H1 (cell line): ENCODE measurements around the gene LANCL2. TPM values are rescaled to one million over a fixed set of nuclear protein-coding genes. Genes with fewer than 3 reads are reported as not detected.

Source experiments
- CTCF ChIA-PET: fragments of 300-600 bp; sonication (Branson Sonifier 250); formaldehyde crosslinking; loops from one replicate; lab custom pipeline; 2021; ENCODE audit not compliant: partially characterized antibody; lab: Charles Lee
- POLR2A ChIA-PET: fragments of 300-600 bp; sonication (Branson Sonifier 250); formaldehyde crosslinking; loops from one replicate; lab custom pipeline; 2021; ENCODE audit warnings: inconsistent platforms; ENCODE audit not compliant: partially characterized antibody; lab: Charles Lee
- DNase-seq, 2 experiments: peaks; one replicate each; pipeline versions ENCODE4 v3.0.0 to v3.0.0-alpha.2; 2010 to 2022; ENCODE audit warnings: low spot score in 2 of 2, low read depth in 1 of 2, mixed read lengths in 1 of 2
- FAIRE-seq: peaks from 2 replicates; lab custom pipeline; 2011; peaks lifted over from hg19 to GRCh38; lab: Jason Lieb, UNC
- H2AFZ ChIP-seq: 2 replicates; pipeline ENCODE4 v1.8.1; 2012; ENCODE audit warnings: low read length, inconsistent platforms
- H2AK5ac ChIP-seq: 2 replicates; pipeline ENCODE4 v1.6.1; 2013; ENCODE audit warnings: low read depth, low read length
- H2BK120ac ChIP-seq: replicated peaks from 2 replicates; pipeline ENCODE3; 2013; ENCODE audit warnings: low read depth, low read length, inconsistent platforms
- H2BK12ac ChIP-seq: 2 replicates; pipeline ENCODE4 v1.6.1; 2013; ENCODE audit warnings: low read depth, low read length
- H2BK15ac ChIP-seq: 2 replicates; pipeline ENCODE4 v1.6.1; 2013; ENCODE audit warnings: low read length
- H2BK20ac ChIP-seq: 2 replicates; pipeline ENCODE4 v1.6.1; 2013; ENCODE audit warnings: low read length
- H2BK5ac ChIP-seq: 2 replicates; pipeline ENCODE4 v1.6.1; 2013; ENCODE audit warnings: low read depth, low read length
- H3K14ac ChIP-seq: 2 replicates; pipeline ENCODE4 v1.6.1; 2013; ENCODE audit warnings: inconsistent platforms; ENCODE audit not compliant: insufficient read length
- H3K18ac ChIP-seq: 2 replicates; pipeline ENCODE4 v1.6.1; 2013; ENCODE audit warnings: low read length; ENCODE audit errors: extremely low read depth
- H3K23ac ChIP-seq: 2 replicates; pipeline ENCODE4 v1.6.1; 2013; ENCODE audit warnings: inconsistent platforms; ENCODE audit not compliant: insufficient read length
- H3K23me2 ChIP-seq: 2 replicates; pipeline ENCODE4 v1.6.1; 2013; ENCODE audit warnings: low read depth, low read length
- H3K27ac ChIP-seq: 2 replicates; pipeline ENCODE4 v1.6.1; 2011; ENCODE audit warnings: low read depth, low read length, inconsistent platforms
- H3K27me3 ChIP-seq, 4 experiments: replicated peaks in 1 of 4; 1 replicate in 1 of 4; 2 replicates in 3 of 4; pipeline versions ENCODE4 v1.6.1 to v1.8.1; 2011 to 2013; ENCODE audit warnings: low read length in 3 of 4, mild to moderate bottlenecking in 3 of 4, inconsistent platforms in 2 of 4, mixed read lengths in 2 of 4, moderate library complexity in 1 of 4; ENCODE audit not compliant: control insufficient read depth in 3 of 4, insufficient read depth in 3 of 4; ENCODE audit errors: extremely low read depth in 1 of 4
- H3K36me3 ChIP-seq, 4 experiments: 2 replicates each; pipeline versions ENCODE4 v1.6.1 to v1.8.1; 2011 to 2013; ENCODE audit warnings: mild to moderate bottlenecking in 4 of 4, low read length in 3 of 4, moderate library complexity in 2 of 4, control low read depth in 1 of 4, inconsistent platforms in 1 of 4; ENCODE audit not compliant: insufficient read depth in 4 of 4, control insufficient read depth in 2 of 4
- H3K4ac ChIP-seq: replicated peaks from 2 replicates; pipeline ENCODE3; 2013; ENCODE audit warnings: low read length, low read depth, mixed read lengths, inconsistent platforms; ENCODE audit not compliant: insufficient read length
- H3K4me1 ChIP-seq, 4 experiments: replicated peaks in 1 of 4; 1 replicate in 1 of 4; 2 replicates in 3 of 4; pipeline versions ENCODE4 v1.6.1 to v1.8.1; 2011 to 2013; ENCODE audit warnings: low read length in 3 of 4, inconsistent platforms in 2 of 4, mixed read lengths in 1 of 4; ENCODE audit not compliant: insufficient read depth in 4 of 4, control insufficient read depth in 3 of 4
- H3K4me2 ChIP-seq, 2 experiments: 2 replicates each; pipeline versions ENCODE4 v1.6.1 to v1.8.1; 2011 to 2013; ENCODE audit warnings: low read depth in 2 of 2, low read length in 2 of 2, control low read depth in 1 of 2, inconsistent platforms in 1 of 2, mild to moderate bottlenecking in 1 of 2; ENCODE audit not compliant: insufficient read depth in 1 of 2
- H3K4me3 ChIP-seq, 4 experiments: fragments of 200-600, 300-600 bp in 1 of 4; sonication (generic), shearing (Covaris generic), sonication (Bioruptor Twin) in 1 of 4; 2 replicates each; pipeline versions ENCODE4 v1.5.1 to v1.8.1; 2011 to 2016; ENCODE audit warnings: low read length in 4 of 4, low read depth in 3 of 4, control low read depth in 2 of 4, inconsistent platforms in 2 of 4, mild to moderate bottlenecking in 2 of 4, mixed read lengths in 1 of 4, moderate library complexity in 1 of 4; ENCODE audit not compliant: insufficient read depth in 2 of 4; ENCODE audit errors: extremely low read depth in 1 of 4
- H3K56ac ChIP-seq: replicated peaks from 2 replicates; pipeline ENCODE3; 2013; ENCODE audit warnings: low read depth, mild to moderate bottlenecking, mixed read lengths, low read length, inconsistent platforms; ENCODE audit not compliant: insufficient read length
- H3K79me1 ChIP-seq: 2 replicates; pipeline ENCODE4 v1.6.1; 2013; ENCODE audit warnings: low read depth, low read length, control low read depth
- H3K79me2 ChIP-seq, 2 experiments: 2 replicates each; pipeline versions ENCODE4 v1.6.1 to v1.8.1; 2012 to 2013; ENCODE audit warnings: low read length in 2 of 2, mild to moderate bottlenecking in 2 of 2, inconsistent platforms in 1 of 2; ENCODE audit not compliant: insufficient read depth in 2 of 2, control insufficient read depth in 1 of 2
- H3K9ac ChIP-seq, 4 experiments: replicated peaks in 1 of 4; 1 replicate in 1 of 4; 2 replicates in 3 of 4; pipeline versions ENCODE4 v1.6.1 to v1.8.1; 2011 to 2013; ENCODE audit warnings: low read depth in 3 of 4, low read length in 3 of 4, control low read depth in 2 of 4, mild to moderate bottlenecking in 2 of 4, moderate library complexity in 2 of 4, inconsistent platforms in 1 of 4; ENCODE audit errors: extremely low read depth in 1 of 4
- H3K9me3 ChIP-seq, 2 experiments: 2 replicates each; pipeline versions ENCODE4 v1.6.1 to v1.8.1; 2012 to 2013; ENCODE audit warnings: mild to moderate bottlenecking in 2 of 2, moderate library complexity in 2 of 2, control low read depth in 1 of 2, inconsistent platforms in 1 of 2, low read depth in 1 of 2, low read length in 1 of 2, mixed read lengths in 1 of 2; ENCODE audit not compliant: insufficient read depth in 2 of 2
- H4K20me1 ChIP-seq, 2 experiments: replicated peaks in 1 of 2; 2 replicates each; pipeline versions ENCODE3 to v1.8.1; 2011 to 2013; ENCODE audit warnings: inconsistent platforms in 2 of 2, low read length in 2 of 2, mild to moderate bottlenecking in 1 of 2; ENCODE audit not compliant: insufficient read depth in 2 of 2, control insufficient read depth in 1 of 2
- H4K5ac ChIP-seq: 2 replicates; pipeline ENCODE4 v1.6.1; 2013; ENCODE audit warnings: low read length, low read depth, mixed read lengths, inconsistent platforms; ENCODE audit not compliant: insufficient read length
- H4K8ac ChIP-seq: 2 replicates; pipeline ENCODE4 v1.8.0; 2013; ENCODE audit warnings: mild to moderate bottlenecking, moderate library complexity, low read length, inconsistent platforms; ENCODE audit not compliant: insufficient read depth; ENCODE audit errors: extremely low read depth
- H4K91ac ChIP-seq: replicated peaks from 2 replicates; pipeline ENCODE3; 2013; ENCODE audit warnings: low read length, mixed read lengths, inconsistent platforms; ENCODE audit not compliant: insufficient read length
- WGBS, 2 experiments: shearing (Covaris generic) in 1 of 2; methylation state at CpG; one replicate each; pipeline versions ENCODE4 v1.1.6 to v1.1.7; 2013 to 2015; ENCODE audit warnings: low lambda C conversion rate in 2 of 2, mixed read lengths in 2 of 2, inconsistent platforms in 1 of 2, low coverage in 1 of 2, missing lambda C conversion rate in 1 of 2; ENCODE audit not compliant: insufficient replicate concordance in 2 of 2, insufficient coverage in 1 of 2, insufficient read length in 1 of 2; ENCODE audit errors: extremely low coverage in 1 of 2, missing lambda C conversion rate in 1 of 2; 5-methylcytosine and 5-hydroxymethylcytosine counted together
- polyA plus RNA-seq, 7 experiments: library from polyadenylated mRNA; depleted of rRNA in 3 of 7; stranded (reverse) in 5 of 7; unstranded in 2 of 7; fragments of >200 nt in 5 of 7; fragments of 200-250 nt in 2 of 7; gene quantifications; 1 replicate in 5 of 7; 2 replicates in 1 of 7; 4 replicates in 1 of 7; pipeline versions ENCODE4 v1.2.1 to v1.2.3, GENCODE V29; 2011 to 2013; ENCODE audit warnings: missing spikeins in 2 of 7, mixed read lengths in 2 of 7
- total RNA-seq: library from RNA; stranded (reverse); fragmentation: NEBNext Ultra II Directional; extraction: Animal tissue kit (Norgen Biotek cat#: 25700); gene quantifications from 2 replicates; pipeline ENCODE4 v1.2.1, GENCODE V29; 2021

LANCL2 gene
- total and polyA plus RNA-seq, 2 of the 8 experiments (the other 6 are each of a cell fraction or from before 2014, with no cell fraction given), result 9.2 to 9.5 TPM

DNA sequence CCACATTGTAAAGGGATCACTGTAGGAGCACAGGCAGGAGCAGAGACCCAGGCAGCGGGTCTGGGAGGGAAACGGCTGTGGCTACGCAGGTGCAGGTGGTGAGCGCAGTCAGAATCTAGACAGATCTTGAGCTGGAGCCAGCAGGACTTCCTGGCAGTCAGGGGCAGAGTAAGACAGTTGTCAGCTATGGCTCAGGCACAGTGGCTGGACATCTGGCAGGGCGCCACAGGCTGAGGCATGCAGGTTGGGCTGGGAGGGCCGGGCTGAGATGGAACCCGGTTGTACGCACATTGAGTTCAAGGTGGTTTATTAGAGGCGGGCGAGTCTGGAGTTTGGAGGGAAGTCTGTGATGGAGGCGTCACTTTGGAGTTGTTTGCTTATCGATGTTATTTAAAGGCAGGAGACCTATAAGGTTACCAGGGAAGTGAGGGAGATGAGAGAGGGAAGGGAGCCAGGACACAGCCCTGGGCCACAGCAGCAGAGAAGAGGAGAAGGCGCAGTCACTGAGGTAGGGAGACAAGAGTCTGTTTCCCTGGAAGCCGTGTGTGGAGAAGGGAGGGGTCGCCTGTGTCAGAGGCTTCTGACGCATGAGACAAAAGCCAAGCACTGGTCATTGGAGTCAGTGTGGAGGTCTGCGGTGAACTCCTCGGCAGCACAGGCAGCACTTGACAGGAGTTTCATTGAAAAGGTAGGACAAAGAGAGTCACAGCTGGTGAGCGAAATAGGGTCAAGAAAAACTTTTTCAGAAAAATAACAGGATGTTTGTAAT, 73.8 kb downstream of the LANCL2 start:
- H2BK15ac ChIP-seq, result no peak overlapping the region

More for the DNA sequence above, 73.8 kb downstream of the LANCL2 start:
- Histone ChIP-seq H3K4me2 (no peak overlapping the region), H4K8ac (no peak overlapping the region), H3K4ac (no peak overlapping the region), H4K91ac (no peak overlapping the region), H3K27ac (no peak overlapping the region), H2BK20ac (no peak overlapping the region), H3K4me1 (no peaks in the 10 kb centered on the region; a peak in 1 of 7 replicates), H3K9ac (no peak overlapping the region), H3K23ac (no peak overlapping the region), H2BK12ac (no peak overlapping the region), H3K79me2 (no peaks in the 10 kb centered on the region), H3K56ac (no peak overlapping the region), H2BK120ac (no peak overlapping the region), H3K18ac (no peak overlapping the region; the same call in 1 of the 2 replicates), H4K5ac (no peak overlapping the region), H2AFZ (no peak overlapping the region), H3K9me3 (no peaks in the 10 kb centered on the region), H3K36me3 (no peaks in the 10 kb centered on the region), H3K79me1 (no peaks in the 10 kb centered on the region), H3K4me3 (no peak overlapping the region), H3K27me3 (no peaks in the 10 kb centered on the region; a peak in 1 of 7 replicates), H3K23me2 (no peaks in the 10 kb centered on the region), H4K20me1 (no peaks in the 10 kb centered on the region), H3K14ac (no peak overlapping the region), H2AK5ac (no peak overlapping the region), H2BK5ac (no peak overlapping the region)
- FAIRE-seq (no peak), DNase-seq (no peak)
- ChIA-PET POLR2A (no interaction called here), CTCF (interaction anchor here (1.0 kb wide), 1 partner anchor 67 kb away, joined by 4 read pairs; no protein-coding TSS in a partner anchor)
- WGBS, 2 experiments, result 88% methylated on average over 17 of the region's 19 CpGs; no CpG with 5 or more reads in 1 of the 2 experiments
